ENCODE data around the gene NELL1.

Gene NELL1

GRCh38 chr11:20668844-20669819 lies at the start of gene NELL1:
Gene NELL1, plus strand, starts transcription at chr11:20669586.
- DNase-seq (ENCODE audit: insufficient read length, low spot score) (no peak), FAIRE-seq (no peak)

- no peak for DNase-seq (ENCODE audit: insufficient read length, low spot score)
- no peak for FAIRE-seq
Observed at GRCh38 chr11:20620988-20621387, 48.4 kb upstream of the NELL1 start.

- FAIRE-seq (no peak), DNase-seq (ENCODE audit: insufficient read length, low spot score) (no peak)
Observed at GRCh38 chr11:20621679-20622078, 47.7 kb upstream of the NELL1 start.

GRCh38 chr11:20623252-20623651 lies 46.1 kb upstream of the NELL1 start:
- no peak for DNase-seq (ENCODE audit: insufficient read length, low spot score)
- FAIRE-seq: no peak

- FAIRE-seq (no peak), DNase-seq (ENCODE audit: insufficient read length, low spot score) (no peak)
Observed at GRCh38 chr11:20626279-20626678, 43.1 kb upstream of the NELL1 start.

- no peak for FAIRE-seq
Observed at GRCh38 chr11:20627026-20627425, 42.4 kb upstream of the NELL1 start.

GRCh38 chr11:20627701-20628100 lies 41.7 kb upstream of the NELL1 start:
- DNase-seq (ENCODE audit: insufficient read length, low spot score) (no peak), FAIRE-seq (no peak)

More at GRCh38 chr11:20627026-20627425, 42.4 kb upstream of the NELL1 start:
- DNase-seq (ENCODE audit: insufficient read length, low spot score): no peak

- FAIRE-seq: no peak
- no peak for DNase-seq (ENCODE audit: insufficient read length, low spot score)
Observed at GRCh38 chr11:20631519-20632168, 37.7 kb upstream of the NELL1 start.

- no peak for FAIRE-seq
- no peak for DNase-seq (ENCODE audit: insufficient read length, low spot score)
Observed at GRCh38 chr11:20632169-20632532, 37.2 kb upstream of the NELL1 start.

- FAIRE-seq (no peak), DNase-seq (ENCODE audit: insufficient read length, low spot score) (no peak)
Observed at GRCh38 chr11:20634044-20634443, 35.3 kb upstream of the NELL1 start.

- FAIRE-seq: no peak
- DNase-seq (ENCODE audit: insufficient read length, low spot score): no peak
Observed at GRCh38 chr11:20634781-20635180, 34.6 kb upstream of the NELL1 start.

GRCh38 chr11:20638074-20638473 lies 31.3 kb upstream of the NELL1 start:
- no peak for DNase-seq (ENCODE audit: insufficient read length, low spot score)
- FAIRE-seq: no peak

GRCh38 chr11:20639688-20640087 lies 29.7 kb upstream of the NELL1 start:
- FAIRE-seq: no peak
- no peak for DNase-seq (ENCODE audit: insufficient read length, low spot score)

GRCh38 chr11:20640401-20640800 lies 29.0 kb upstream of the NELL1 start:
- FAIRE-seq: no peak
- DNase-seq (ENCODE audit: insufficient read length, low spot score): no peak

- FAIRE-seq: peak; percentile 59
- DNase-seq (ENCODE audit: insufficient read length, low spot score): no peak
Observed at GRCh38 chr11:20644360-20644759, 25.0 kb upstream of the NELL1 start.

GRCh38 chr11:20647976-20648565 lies 21.3 kb upstream of the NELL1 start:
- FAIRE-seq: no peak
- peak; percentile 54 for DNase-seq (ENCODE audit: insufficient read length, low spot score)

GRCh38 chr11:20652150-20652806 lies 17.1 kb upstream of the NELL1 start:
- FAIRE-seq: no peak

GRCh38 chr11:20654038-20654437 lies 15.3 kb upstream of the NELL1 start:
- no peak for FAIRE-seq
- DNase-seq (ENCODE audit: insufficient read length, low spot score): no peak

More at GRCh38 chr11:20652150-20652806, 17.1 kb upstream of the NELL1 start:
- DNase-seq (ENCODE audit: insufficient read length, low spot score): no peak

GRCh38 chr11:20656901-20657300 lies 12.5 kb upstream of the NELL1 start:
- FAIRE-seq: no peak
- no peak for DNase-seq (ENCODE audit: insufficient read length, low spot score)

GRCh38 chr11:20658135-20658534 lies 11.3 kb upstream of the NELL1 start:
- DNase-seq (ENCODE audit: insufficient read length, low spot score) (no peak), FAIRE-seq (no peak)

- DNase-seq (ENCODE audit: insufficient read length, low spot score): no peak
- FAIRE-seq: no peak
Observed at GRCh38 chr11:20661445-20661844, 7.9 kb upstream of the NELL1 start.

Data from HTR-8/SVneo (cell line).